ENCODE data around the gene ADORA1.

- TF ChIP-seq POLR2AphosphoS5 (IDR thresholded peaks at IDR 0.05; ENCODE audit: low read depth, low read length) (no peak), SIN3A (IDR thresholded peaks at IDR 0.05; ENCODE audit: borderline replicate concordance, insufficient read depth, low read length) (no peak), FOXP2 (optimal IDR thresholded peaks at IDR 0.05; ENCODE audit: borderline replicate concordance, extremely low read depth, extremely low read length, insufficient read depth) (no peak), TAF1 (IDR thresholded peaks at IDR 0.05; ENCODE audit: borderline replicate concordance, insufficient read depth, low read length) (no peak)
Measured at GRCh38 chr1:203140743-203141520, 13.4 kb downstream of the ADORA1 start.

Data from PFSK-1 (cell line).